Right kidney (tissue), 9 donors: ENCODE data around the gene XRN1.
A peak's percentile ranks its signal among the peaks of the same experiment; 100 is the strongest.
"Not testable (repeated sequence)": the region's sequence is repeated elsewhere in the genome, so short reads cannot be mapped to it uniquely, and the experiment has no call there.

ENCODE experiments used
- DNase-seq: peaks from one replicate; pipeline ENCODE4 v3.0.0-alpha.2; 2016
- long read RNA-seq, 8 donors: transcript quantifications; one replicate each; lab custom pipeline, GENCODE V29; 2026

XRN1 gene, protein sequence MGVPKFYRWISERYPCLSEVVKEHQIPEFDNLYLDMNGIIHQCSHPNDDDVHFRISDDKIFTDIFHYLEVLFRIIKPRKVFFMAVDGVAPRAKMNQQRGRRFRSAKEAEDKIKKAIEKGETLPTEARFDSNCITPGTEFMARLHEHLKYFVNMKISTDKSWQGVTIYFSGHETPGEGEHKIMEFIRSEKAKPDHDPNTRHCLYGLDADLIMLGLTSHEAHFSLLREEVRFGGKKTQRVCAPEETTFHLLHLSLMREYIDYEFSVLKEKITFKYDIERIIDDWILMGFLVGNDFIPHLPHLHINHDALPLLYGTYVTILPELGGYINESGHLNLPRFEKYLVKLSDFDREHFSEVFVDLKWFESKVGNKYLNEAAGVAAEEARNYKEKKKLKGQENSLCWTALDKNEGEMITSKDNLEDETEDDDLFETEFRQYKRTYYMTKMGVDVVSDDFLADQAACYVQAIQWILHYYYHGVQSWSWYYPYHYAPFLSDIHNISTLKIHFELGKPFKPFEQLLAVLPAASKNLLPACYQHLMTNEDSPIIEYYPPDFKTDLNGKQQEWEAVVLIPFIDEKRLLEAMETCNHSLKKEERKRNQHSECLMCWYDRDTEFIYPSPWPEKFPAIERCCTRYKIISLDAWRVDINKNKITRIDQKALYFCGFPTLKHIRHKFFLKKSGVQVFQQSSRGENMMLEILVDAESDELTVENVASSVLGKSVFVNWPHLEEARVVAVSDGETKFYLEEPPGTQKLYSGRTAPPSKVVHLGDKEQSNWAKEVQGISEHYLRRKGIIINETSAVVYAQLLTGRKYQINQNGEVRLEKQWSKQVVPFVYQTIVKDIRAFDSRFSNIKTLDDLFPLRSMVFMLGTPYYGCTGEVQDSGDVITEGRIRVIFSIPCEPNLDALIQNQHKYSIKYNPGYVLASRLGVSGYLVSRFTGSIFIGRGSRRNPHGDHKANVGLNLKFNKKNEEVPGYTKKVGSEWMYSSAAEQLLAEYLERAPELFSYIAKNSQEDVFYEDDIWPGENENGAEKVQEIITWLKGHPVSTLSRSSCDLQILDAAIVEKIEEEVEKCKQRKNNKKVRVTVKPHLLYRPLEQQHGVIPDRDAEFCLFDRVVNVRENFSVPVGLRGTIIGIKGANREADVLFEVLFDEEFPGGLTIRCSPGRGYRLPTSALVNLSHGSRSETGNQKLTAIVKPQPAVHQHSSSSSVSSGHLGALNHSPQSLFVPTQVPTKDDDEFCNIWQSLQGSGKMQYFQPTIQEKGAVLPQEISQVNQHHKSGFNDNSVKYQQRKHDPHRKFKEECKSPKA (N-terminal part only)
- long read RNA-seq, donor 1, result 0 reads
- long read RNA-seq, donor 2, result 0 reads
- long read RNA-seq, donor 3, result 0 reads
- long read RNA-seq, donor 4, partial matches to known transcripts, result 0 of 1 reads
- long read RNA-seq, donor 4, other reads (novel, unspliced or antisense), result 0 of 1 reads
- long read RNA-seq, donor 5, result 0 reads
- long read RNA-seq, donor 6, result 0 reads
- long read RNA-seq, donor 7, partial matches to known transcripts, result 0 of 1 reads
- long read RNA-seq, donor 7, other reads (novel, unspliced or antisense), result 0 of 1 reads
- long read RNA-seq, donor 8, result 0 reads

DNA sequence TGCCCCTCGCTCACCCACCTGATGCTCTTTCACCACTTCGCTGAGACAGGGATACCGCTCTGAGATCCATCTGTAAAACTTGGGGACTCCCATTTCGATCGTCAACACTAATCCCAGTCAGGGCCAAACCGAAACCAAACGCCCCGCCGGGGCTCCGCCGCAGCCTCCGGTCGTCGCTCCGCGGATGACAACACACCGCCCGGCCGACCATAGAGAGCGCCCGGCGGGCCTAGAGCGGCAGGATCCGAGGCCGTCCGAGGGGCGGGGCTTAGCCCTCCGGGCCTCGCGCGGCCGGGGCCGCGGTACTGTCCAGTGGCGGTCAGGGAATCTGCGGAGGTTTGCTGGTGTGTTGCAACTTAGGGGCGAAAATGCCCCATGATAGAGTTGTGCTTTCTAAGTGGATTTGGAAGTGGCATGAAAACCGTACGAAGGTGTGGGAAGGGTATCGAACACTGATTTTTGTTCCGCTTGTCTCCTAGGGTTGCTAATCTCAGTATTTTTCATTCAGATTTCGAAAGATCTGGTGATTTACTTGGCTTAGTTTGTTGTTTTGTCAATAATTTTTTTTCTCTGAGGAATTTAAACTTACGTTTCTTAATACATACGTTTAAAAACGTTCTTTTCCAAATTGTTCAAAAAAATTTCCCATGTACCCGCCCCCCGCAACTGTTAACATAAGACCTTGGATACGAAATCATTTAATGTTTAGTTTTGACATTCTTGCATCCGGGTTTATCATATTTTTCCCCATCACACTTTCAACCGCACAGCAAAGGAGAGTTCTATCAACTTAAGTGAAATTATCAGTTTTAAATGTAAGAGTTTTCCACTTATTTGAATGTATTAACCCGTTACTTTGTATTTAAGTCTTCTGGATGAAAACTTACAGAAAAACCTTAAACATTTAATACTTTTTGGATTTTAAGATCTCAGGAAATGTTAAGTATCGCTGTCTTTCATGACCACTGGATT, at the start of gene XRN1:
Gene XRN1, minus strand, starts transcription at position 186 of the 972 bp plus-strand sequence. Its CDS starts 93 bp downstream, at position 93.
- DNase-seq, result peak; percentile 97

DNA sequence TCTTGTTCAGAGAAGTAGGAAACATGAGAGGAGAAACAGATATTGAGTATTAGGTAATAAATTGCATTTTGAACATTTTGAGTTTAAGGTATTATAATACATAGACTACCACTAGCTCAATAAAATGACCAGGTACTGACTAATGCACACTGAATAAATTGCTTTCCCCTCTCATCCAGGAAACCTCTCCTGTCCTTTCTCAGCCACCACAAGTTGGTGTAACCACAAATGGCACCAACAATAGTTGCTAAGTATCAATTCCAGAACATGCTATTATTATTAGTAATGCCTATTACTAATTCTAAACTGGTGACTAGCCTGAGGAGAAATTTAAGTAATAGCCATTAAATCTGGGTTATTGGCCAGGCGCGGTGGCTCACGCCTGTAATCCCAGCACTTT, 47.3 kb upstream of the XRN1 start:
- DNase-seq, result no peak

DNA sequence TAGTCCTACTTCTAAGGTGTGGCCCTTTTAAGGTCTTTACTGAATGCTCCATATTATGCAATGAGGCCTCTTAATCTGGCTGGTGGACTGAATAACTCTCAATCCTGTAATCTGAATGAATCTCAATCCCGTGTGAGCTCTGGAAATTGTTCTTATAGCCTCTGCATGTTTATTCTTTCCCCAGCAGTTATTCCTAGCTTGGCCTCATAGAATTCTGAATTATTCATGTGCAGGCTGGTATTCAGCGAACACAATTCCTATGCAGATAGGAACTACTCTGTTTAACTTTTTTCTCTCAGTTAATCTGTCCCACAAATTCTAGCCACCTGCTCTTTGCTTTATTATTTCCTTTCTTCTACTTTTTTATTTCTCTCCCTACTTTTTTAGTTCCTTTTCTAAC, 44.3 kb upstream of the XRN1 start:
- no peak for DNase-seq

DNA sequence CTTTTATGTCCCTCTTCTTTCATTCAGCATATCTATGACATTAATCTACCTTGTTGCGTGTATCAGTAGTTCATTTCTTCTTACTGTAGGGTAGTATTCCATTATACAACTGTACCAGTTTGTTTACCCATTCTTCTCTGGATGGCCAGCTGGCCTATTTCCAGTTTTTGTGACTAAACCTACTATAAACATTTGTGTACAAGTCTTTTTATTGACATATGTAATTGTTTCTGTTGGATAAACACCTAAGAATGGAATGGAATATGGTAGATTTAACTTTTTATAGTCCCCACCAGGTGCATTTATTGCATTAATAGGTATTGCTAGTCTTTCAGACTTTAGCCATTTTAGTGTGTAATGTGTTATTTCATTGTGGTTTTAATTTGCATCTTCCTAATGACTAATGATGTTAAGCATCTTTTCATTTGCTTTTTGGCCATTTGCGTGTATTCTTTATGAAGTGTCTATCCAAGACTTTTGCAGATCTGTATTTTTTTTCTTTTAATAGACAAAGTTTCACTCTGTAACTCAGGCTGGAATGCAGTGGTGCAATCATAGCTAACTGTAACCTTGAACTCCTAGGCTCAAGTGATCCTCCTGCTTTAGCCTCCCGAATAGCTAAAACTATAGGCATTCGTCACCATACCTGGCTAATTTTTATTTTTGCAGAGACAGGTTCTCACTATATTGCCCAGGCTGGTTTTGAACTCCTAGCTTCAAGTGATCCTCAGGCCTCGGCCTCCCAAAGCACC, 41.9 kb upstream of the XRN1 start:
- no peak for DNase-seq

DNA sequence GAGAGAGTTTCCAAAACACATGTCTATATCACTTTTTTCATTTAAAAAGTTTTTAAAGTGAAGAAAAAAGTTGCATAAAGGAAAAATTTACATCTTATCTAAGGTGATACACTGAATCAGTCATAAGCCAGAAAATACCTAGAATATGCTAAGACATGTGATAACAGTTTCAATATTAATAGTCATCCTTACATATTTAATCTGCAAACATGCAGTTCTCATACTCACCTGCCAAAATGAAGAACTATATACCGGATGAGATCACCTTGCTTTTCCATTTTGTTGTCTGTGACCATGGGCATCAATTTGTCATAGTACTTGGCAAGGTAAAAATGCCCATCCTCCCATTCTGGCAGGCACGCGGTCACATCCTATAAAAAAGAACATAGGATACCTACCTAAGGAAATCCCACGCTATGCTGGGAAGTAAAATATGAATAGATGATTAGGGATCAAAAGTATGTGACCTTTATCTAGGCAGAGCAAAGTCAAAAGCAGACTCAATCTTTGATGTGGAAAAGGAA, 37.1 kb upstream of the XRN1 start:
- DNase-seq, result no peak

DNA sequence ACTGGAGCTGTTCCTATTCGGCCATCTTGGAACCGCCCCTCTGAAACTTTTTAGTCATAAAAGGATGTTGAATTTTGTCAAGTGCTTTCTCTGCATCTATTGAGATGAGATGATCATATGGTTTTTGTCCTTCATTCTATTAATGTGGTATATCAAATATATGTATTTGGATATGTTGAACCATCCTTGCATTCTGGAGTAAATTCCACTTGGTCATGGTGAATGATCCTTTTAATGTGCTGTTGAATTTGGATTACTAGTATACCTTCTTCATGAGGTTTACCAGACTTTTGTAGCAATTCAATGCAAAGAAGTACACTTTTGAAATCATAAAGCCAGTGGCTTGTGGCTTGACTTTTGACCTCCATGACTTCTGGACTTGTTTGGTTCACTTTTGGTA, 33.4 kb upstream of the XRN1 start:
- DNase-seq, result no peak

DNA sequence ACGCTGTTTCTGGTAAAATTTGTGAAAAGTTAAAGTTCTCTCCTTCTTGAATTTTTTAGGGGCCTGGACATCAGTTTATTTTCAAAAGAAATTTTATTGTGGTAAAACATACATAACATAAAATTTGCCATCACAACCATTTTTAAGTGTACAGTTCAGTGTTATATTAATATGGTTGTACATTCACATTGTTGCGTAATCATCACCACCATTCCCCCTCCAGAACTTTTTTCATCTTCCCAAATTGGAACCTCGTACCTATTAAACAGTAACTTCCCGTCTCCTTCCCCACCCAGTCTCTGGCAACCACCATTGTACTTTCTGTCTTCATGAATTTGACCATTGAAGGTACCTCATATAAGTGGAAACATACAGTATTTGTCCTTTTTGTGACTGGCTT, 23.0 kb upstream of the XRN1 start:
- no peak for DNase-seq

DNA sequence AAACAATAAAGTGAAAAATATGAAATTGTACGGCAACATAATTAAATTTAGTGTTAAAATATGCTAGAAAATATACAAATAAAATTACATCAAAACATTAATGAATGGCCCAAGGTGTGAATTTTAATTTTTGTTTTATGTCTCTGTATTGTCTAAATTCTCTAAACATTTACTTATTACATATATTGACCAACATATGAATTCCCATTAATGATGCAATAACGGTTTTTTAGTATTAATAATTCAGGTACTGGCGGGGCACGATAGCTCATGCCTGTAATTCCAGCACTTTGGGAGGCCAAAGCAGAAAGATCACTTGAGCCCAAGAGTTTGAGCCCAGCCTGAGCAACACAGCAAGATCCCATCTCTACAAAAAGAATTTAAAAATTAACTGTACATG, 20.6 kb upstream of the XRN1 start:
- no peak for DNase-seq

DNA sequence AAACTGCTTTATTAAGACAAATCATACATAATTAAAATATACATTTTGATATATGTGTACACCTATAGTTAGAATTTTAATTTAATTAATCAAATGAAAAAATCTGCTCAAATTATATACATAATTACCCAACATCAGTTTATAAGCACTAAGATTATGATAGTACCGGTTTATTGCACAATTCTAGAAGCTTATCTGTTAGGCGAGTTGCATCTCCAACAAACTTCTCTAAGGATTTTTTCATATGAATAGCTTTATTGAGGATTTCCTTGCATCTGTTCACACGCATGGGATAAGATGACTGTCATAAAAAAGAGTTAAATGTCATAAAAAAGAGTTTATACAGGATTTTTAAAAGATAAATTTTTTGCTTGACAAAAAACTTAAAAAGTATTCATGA, 19.9 kb upstream of the XRN1 start:
- DNase-seq, result no peak

DNA sequence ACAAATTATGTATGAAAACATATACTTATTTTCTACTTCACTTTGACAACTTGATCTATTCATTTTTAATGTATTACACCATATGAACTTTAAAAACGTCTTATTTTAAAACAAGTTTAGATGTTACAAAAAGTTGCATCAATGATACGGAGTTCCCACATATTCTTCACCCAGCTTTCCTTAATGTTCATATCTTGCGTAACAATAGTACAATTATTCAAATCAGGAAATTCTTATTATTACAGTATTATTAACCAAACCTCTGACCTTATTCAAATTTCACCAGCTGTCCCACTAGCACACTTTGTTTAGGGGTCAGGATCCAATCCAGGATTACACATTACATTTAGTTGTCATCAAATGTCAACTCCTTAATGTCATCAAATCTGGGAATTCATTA, 12.9 kb upstream of the XRN1 start:
- DNase-seq, result no peak

DNA sequence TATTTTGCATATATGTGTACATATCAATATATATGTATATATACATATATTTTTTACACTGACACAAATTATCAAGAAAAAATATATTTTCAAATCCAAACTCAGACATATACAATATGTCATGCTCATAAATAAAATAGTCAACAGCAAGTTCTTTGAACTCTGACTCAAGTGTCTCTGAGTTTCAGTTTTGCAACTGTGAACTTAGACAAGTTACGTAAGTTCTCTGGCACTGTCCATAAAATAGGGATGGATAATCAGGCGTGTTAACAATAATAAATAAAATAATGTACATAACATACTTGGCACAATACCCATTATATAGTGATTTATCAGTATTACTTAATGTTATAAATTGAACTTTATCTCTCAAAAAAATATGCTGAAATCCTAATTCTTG, 12.1 kb upstream of the XRN1 start:
- DNase-seq, result no peak

DNA sequence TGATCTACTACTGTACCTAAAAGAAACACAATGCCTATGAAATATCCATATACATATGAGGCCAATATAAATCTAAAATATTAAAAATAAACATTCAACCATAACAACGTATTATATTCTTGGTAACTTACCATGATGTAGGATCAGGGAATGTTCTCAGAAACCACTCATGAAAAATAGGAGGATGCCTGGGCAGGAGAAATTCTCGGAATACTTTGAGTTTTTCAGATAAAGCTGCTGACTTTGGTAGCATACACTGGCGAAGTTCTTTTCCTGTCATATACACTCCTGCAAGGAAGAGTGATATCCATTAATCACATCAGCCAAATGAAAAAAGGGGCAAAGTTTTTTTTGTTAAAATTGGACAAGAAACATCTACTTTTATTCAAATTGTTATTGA, 11.3 kb upstream of the XRN1 start:
- no peak for DNase-seq

DNA sequence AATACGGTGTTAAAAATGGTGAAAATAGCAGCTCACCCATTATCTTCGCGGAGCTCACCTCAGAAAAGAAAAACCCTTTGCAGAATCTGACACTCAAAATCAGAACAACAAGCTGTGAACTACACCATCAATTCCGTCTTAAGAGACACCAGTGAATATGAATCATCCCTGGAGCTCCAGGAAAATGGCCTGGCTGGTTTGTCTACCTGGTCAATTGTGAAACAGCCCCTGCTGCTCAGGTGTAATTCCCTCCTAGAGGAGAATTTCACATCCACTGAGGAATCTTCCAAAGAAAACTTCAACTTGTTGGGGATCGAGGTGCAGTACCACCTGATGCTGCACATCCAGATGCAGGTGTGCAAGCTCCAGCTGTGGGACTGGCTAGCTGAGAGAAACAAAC, 3.0 kb upstream of the XRN1 start:
- no peak for DNase-seq

DNA sequence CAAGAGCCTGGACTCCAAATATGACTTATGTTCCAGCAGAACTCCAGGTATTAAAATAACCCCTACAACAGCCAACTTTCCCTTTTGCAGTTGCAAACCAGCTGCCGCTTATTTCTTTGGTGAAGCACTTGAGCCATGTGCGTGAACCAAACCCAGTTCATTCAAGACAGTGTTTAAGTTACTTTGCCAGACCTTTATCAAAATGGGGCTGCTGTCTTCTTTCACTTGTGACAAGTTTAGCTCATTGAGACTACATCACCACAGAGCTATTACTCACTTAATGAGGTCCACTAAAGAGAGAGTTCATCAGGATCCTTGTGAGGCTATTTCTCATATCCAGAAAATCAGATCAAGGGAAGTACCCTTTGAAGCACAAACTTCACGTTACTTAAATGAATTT, 2.4 kb upstream of the XRN1 start:
- DNase-seq, result no peak

DNA sequence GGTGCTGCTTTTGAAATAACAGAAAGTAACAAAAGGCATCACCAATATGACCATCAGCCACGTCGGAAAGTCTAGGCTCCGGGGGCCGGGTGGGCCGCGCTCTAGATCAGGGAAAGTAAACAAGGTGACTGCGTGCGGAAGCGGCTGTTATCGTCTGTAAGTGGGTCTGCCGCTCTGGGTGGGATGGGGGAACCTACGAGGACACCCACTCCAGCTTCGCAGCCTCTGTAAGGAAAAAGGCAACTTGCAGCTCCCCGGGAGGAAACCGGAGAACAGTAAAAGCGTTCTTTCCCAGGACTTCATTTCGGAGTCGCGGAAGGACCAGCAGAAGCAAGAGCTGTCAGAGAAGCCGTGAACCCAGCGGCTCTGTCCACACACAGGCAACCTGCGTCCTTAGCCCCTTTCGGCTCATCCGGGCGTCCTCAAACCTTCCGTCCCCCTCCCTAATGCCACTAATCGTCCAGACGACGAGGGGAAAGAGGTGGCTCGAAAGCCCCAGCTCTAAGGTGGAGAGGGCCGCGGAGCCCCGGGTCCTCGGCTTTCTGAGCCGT, 461 bp downstream of the XRN1 start:
- peak; percentile 95 for DNase-seq

DNA sequence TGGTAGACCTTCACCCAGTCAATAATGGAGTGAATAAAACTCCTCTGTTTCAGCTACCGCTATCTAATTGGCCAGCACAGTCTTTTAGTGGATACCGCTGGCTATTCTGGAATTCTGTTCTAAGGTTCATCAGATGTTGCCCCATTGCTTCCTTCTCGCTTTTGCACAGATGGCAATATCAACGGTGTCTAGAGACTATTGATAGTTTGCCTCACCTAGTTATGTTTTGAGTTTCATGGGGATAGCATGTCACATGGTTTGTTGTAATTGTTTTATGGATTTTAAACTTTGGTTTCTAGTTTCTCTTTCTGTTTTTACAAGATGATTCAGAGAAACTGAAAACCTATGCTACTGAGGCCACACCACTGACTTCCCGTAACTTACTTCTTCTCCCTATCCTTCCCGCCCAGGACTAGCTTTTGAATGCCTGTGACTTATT, 2.0 kb downstream of the XRN1 start:
- no peak for DNase-seq

DNA sequence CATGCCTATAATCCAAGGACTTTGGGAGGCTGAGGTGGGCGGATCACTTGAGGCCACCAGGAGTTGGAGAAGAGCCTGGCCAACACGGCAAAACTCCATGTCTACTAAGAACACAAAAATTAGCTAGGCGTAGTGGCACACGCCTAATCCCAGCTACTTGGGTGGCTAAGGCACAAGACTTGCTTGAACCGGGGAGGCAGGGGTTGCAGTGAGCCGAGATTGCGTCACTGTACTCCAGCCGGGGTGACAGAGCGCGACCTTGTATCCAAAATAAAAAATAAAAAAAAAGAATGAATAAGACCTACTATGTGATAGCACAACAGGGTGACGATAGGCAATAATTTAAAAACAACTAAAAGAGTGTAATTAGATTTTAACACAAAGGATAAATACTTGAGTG, 3.5 kb downstream of the XRN1 start:
- no peak for DNase-seq

DNA sequence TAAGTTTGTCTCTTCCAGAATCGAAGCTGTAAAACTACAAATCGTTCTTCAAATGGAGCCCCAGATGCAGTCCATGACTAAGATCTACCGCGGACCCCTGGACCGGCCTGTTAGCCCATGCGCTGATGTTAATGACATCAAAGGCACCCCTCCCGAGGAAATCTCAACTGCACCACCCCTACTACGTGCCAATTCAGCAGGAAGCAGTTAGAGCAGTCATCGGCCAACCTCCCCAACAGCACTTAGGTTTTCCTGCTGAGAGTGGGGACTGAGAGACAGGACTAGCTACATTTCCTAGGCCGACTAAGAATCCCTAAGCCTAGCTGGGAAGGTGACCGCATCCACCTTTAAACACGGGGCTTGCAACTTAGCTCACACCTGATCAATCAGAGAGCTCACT, 4.8 kb downstream of the XRN1 start:
- not testable (repeated sequence) for DNase-seq

DNA sequence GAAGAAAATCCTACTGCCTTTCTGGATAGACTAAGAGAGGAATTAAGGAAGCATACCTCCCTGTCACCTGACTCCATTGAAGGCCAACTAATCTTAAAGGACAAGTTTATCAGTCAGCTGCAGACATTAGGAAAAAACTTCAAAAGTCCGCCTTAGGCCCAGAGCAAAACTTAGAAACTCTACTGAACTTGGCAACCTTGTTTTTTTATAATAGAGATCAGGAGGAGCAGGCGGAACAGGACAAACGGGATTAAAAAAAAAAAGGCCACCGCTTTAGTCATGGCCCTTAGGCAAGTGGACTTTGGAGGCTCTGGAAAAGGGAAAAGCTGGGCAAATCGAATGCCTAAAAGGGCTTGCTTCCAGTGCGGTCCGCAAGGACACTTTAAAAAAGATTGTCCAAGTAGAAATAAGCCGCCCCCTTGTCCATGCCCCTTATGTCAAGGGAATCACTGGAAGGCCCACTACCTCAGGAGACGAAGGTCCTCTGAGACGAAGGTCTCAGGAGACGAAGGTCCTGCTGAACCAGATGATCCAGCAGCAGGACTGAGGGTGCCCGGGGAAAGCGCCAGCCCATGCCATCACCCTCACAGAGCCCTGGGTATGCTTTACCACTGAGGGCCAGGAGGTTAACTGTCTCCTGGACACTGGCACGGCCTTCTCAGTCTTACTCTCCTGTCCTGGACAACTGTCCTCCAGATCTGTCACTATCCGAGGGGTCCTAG, 8.2 kb downstream of the XRN1 start:
- not testable (repeated sequence) for DNase-seq
